ENCODE measurements around the gene TNNI2. TPM values are rescaled to one million over a fixed set of nuclear protein-coding genes. Genes with fewer than 3 reads are reported as not detected.

Gene TNNI2
- total and polyA plus RNA-seq, 7 donors = 985 to 6,537 (median 2,859) TPM

- Histone ChIP-seq H3K9me3 (no peaks in the 10 kb centered on the region), H3K4me1 (peaks cover 35% of the 10 kb centered on the region), H3K4me3 (no peak overlapping the region), H3K27me3 (ENCODE audit: insufficient read depth in 3 of 3, low read length in 2 of 3) (no peaks in the 10 kb centered on the region), H3K27ac (peak overlapping the region; percentile 82), H3K36me3 (ENCODE audit: insufficient read depth in 1 of 2, low read depth in 1 of 2) (peaks cover 0 to 4% of the 10 kb centered on the region in 2 donors)
- ATAC-seq (peak in 3 of 4 donors; percentile 7 to 10 (median 7)), DNase-seq (no peak)
- 77 to 85% (median 79%) methylated on average over 26 to 33 of the region's 33 CpGs for WGBS, 3 donors
- intact Hi-C loops (cut with DNase I) = loop anchor here in 1 of 2 donors (10.0 kb wide), 1 partner anchor 55 kb away; the partner anchor contains the start of gene MRPL23
- no peak for TF ChIP-seq CTCF (IDR thresholded peaks at IDR 0.05)
Observed at GRCh38 chr11:1889941-1890855, 51.4 kb downstream of the TNNI2 start.

Other genes with a start within 250 kb of the TNNI2 start
- gene KRTAP5-2, start 240.7 kb upstream of the TNNI2 start, total RNA-seq = not detected
- gene KRTAP5-2, start 240.7 kb upstream of the TNNI2 start, polyA plus RNA-seq = not detected
- gene KRTAP5-3, start 230.5 kb upstream of the TNNI2 start, total RNA-seq = not detected
- gene KRTAP5-3, start 230.5 kb upstream of the TNNI2 start, polyA plus RNA-seq = not detected
- not detected for gene KRTAP5-4, start 216.8 kb upstream of the TNNI2 start, total RNA-seq
- gene KRTAP5-4, start 216.8 kb upstream of the TNNI2 start, polyA plus RNA-seq = not detected
- not detected for gene KRTAP5-5, start 209.2 kb upstream of the TNNI2 start, total RNA-seq
- not detected for gene KRTAP5-5, start 209.2 kb upstream of the TNNI2 start, polyA plus RNA-seq
- gene KRTAP5-6, start 141.8 kb upstream of the TNNI2 start, total RNA-seq = not detected
- gene KRTAP5-6, start 141.8 kb upstream of the TNNI2 start, polyA plus RNA-seq = not detected
- gene IFITM10, start 88.4 kb upstream of the TNNI2 start, total RNA-seq = 1 to 10 TPM; 1.6 to 6.1 (median 2.7) TPM
- 1 to 10 TPM in 1 of 3 donors, under 1 TPM in 2; 0.70 to 1.2 (median 0.83) TPM for gene IFITM10, start 88.4 kb upstream of the TNNI2 start, polyA plus RNA-seq
- 100 to 1,000 TPM; 343 to 950 (median 608) TPM for gene CTSD, start 75.1 kb upstream of the TNNI2 start, total RNA-seq
- 1,000 to 10,000 TPM in 2 of 3 donors, 100 to 1,000 TPM in 1; 674 to 1,317 (median 1,217) TPM for gene CTSD, start 75.1 kb upstream of the TNNI2 start, polyA plus RNA-seq
- under 1 TPM in 1 of 4 donors, not detected in 3; 0.28 TPM for gene SYT8, start 4.0 kb upstream of the TNNI2 start, total RNA-seq
- under 1 TPM in 2 of 3 donors, not detected in 1; 0.04 to 0.06 TPM for gene SYT8, start 4.0 kb upstream of the TNNI2 start, polyA plus RNA-seq
- 10 to 100 TPM; 14.4 to 27.1 (median 19.1) TPM for gene LSP1, start 14.1 kb downstream of the TNNI2 start, total RNA-seq
- gene LSP1, start 14.1 kb downstream of the TNNI2 start, polyA plus RNA-seq = 10 to 100 TPM in 1 of 3 donors, 1 to 10 TPM in 2; 7.5 to 11.5 (median 9.4) TPM
- gene PRR33, start 52.9 kb downstream of the TNNI2 start, total RNA-seq = 1 to 10 TPM; 1.6 to 8.9 (median 2.4) TPM
- under 1 TPM; 0.16 to 1.00 (median 0.61) TPM for gene PRR33, start 52.9 kb downstream of the TNNI2 start, polyA plus RNA-seq
- 1,000 to 10,000 TPM; 1,884 to 7,638 (median 4,017) TPM for gene TNNT3, start 80.7 kb downstream of the TNNI2 start, total RNA-seq
- 1,000 to 10,000 TPM; 1,367 to 5,833 (median 3,289) TPM for gene TNNT3, start 80.7 kb downstream of the TNNI2 start, polyA plus RNA-seq
- gene MRPL23, start 108.4 kb downstream of the TNNI2 start, total RNA-seq = 10 to 100 TPM; 46.3 to 91.8 (median 66.9) TPM
- gene MRPL23, start 108.4 kb downstream of the TNNI2 start, polyA plus RNA-seq = 100 to 1,000 TPM in 2 of 3 donors, 10 to 100 TPM in 1; 75.4 to 163 (median 130) TPM
- gene H19, start 158.9 kb downstream of the TNNI2 start, total RNA-seq = over 10,000 TPM in 1 of 4 donors, 1,000 to 10,000 TPM in 3; 2,069 to 10,740 (median 4,409) TPM
- 1,000 to 10,000 TPM; 1,446 to 5,104 (median 4,933) TPM for gene H19, start 158.9 kb downstream of the TNNI2 start, polyA plus RNA-seq

Measured in psoas muscle (tissue), 8 donors.